AG09319 (cell line): ENCODE data around the gene STAT1.

Experiments used
- DNase-seq: peaks from one replicate; pipeline ENCODE4 v3.0.0-alpha.2; 2010; ENCODE audit warnings: low read depth; ENCODE audit errors: extremely low read depth
- CTCF ChIP-seq: IDR thresholded peaks from 2 replicates; pipeline ENCODE4 v1.5.1; 2011; ENCODE audit warnings: low read depth, mild to moderate bottlenecking, inconsistent platforms, low read length, moderate library complexity

STAT1 gene

GRCh38 chr2:190979906-190980629 is 33.9 kb downstream of the STAT1 start:
- TF ChIP-seq CTCF = no peak
- DNase-seq = no peak

- DNase-seq = no peak
- TF ChIP-seq CTCF = no peak
Observed at GRCh38 chr2:190978389-190979053, 35.5 kb downstream of the STAT1 start.

GRCh38 chr2:190977505-190977904 is 36.5 kb downstream of the STAT1 start:
- no peak for TF ChIP-seq CTCF
- no peak for DNase-seq

GRCh38 chr2:190976521-190976920 is 37.5 kb downstream of the STAT1 start:
- no peak for DNase-seq
- no peak for TF ChIP-seq CTCF

GRCh38 chr2:190974629-190975361 is 39.2 kb downstream of the STAT1 start:
- no peak for TF ChIP-seq CTCF
- no peak for DNase-seq

GRCh38 chr2:190973726-190974628 is 40.0 kb downstream of the STAT1 start:
- no peak for TF ChIP-seq CTCF
- no peak for DNase-seq
